ENCODE measurements around the gene CMIP.

CMIP gene

GRCh38 chr16:81462683-81463082 lies 18.1 kb downstream of the CMIP start:
- DNase-seq (ENCODE audit: low spot score) = no peak

DNA sequence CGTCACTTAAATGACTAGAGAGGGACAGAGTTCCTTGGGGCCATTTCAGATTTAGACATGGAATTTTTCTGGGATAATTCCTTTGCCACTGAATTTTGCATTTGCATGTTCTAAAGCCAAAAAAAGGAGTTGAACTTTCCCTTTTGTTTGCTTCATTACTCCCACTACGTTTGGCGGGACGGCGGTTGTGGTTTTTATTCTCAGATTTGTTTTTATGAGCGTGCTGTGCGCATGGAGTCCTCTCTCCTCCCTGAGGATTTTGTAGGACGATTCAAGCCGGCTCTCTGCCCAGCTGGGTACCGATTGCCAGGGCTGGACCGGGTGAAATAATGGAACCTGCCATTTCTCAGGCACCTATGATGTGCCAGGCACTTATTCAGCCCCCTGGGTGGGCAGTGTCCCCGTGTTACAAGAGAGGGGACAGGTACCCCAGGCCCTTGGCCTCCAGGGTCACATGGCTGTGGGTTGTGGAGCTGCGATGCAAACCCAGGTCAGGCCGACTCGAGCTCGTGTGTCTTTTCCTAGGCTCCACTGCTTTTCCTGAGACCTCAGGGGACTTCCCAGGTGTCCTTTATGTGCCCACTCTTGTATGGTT lies 18.8 kb downstream of the CMIP start:
- no peak for DNase-seq (ENCODE audit: low spot score)

GRCh38 chr16:81464279-81464678 lies 19.7 kb downstream of the CMIP start:
- no peak for DNase-seq (ENCODE audit: low spot score)

GRCh38 chr16:81465375-81465943 lies 20.9 kb downstream of the CMIP start:
- DNase-seq (ENCODE audit: low spot score) = no peak

DNA sequence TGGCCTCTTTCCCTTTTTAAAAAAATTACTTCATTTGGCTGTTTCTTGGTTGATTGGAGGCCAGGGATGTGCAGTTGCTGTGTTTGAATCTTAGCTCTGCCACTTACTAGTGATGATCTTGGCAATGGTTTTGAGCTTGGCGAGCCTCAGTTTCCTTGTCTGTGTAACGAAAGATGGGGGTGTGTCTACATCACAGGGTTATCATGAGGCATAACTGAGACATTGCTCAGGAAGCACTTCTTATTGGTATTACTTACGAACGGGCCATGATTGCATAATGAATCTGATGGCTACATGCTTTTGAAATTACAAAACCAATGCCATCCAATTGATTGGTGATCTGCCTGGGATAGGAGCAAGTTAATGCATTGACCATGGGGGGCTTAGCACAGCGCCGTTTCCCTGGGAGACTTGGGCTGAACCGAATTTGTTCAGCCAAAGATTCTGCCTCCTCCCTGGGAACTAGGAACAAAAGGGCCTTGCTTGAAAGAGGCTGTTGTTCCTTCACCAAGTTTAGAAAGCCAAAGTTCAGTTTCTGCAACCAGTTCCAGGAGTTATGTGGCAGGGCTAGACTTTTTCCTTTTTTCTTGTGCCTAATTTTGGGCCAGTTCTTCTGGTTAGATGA lies 21.9 kb downstream of the CMIP start:
- no peak for DNase-seq (ENCODE audit: low spot score)

GRCh38 chr16:81467072-81467471 lies 22.5 kb downstream of the CMIP start:
- DNase-seq (ENCODE audit: low spot score) = no peak

DNA sequence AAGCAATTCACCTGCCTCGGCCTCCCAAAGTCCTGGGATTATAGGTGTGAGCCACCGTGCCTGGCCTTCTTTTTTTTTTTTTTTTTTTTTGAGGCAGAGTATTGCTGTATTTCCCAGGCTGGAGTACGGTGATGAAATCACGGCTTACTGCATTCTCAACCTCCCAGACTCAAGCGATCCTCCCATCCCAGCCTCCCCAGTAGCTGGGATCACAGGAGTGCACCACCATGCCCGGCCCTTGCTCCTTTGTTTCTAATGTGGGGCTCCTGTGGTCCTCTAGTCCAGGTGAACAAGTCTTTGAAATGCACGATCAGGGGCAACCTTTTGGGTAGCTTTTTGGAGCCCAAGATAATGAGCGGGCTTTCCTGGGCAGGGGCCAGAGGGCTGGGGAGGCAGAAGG lies 23.2 kb downstream of the CMIP start:
- DNase-seq (ENCODE audit: low spot score) = no peak

GRCh38 chr16:81468269-81468902 lies 23.8 kb downstream of the CMIP start:
- no peak for DNase-seq (ENCODE audit: low spot score)

- DNase-seq (ENCODE audit: low spot score) = no peak
Measured at GRCh38 chr16:81469183-81469677, 24.6 kb downstream of the CMIP start.

- no peak for DNase-seq (ENCODE audit: low spot score)
Measured at GRCh38 chr16:81469710-81470535, 25.3 kb downstream of the CMIP start.

GRCh38 chr16:81470796-81471636 lies 26.4 kb downstream of the CMIP start:
- DNase-seq (ENCODE audit: low spot score) = no peak

GRCh38 chr16:81471882-81472281 lies 27.3 kb downstream of the CMIP start:
- DNase-seq (ENCODE audit: low spot score) = no peak

DNA sequence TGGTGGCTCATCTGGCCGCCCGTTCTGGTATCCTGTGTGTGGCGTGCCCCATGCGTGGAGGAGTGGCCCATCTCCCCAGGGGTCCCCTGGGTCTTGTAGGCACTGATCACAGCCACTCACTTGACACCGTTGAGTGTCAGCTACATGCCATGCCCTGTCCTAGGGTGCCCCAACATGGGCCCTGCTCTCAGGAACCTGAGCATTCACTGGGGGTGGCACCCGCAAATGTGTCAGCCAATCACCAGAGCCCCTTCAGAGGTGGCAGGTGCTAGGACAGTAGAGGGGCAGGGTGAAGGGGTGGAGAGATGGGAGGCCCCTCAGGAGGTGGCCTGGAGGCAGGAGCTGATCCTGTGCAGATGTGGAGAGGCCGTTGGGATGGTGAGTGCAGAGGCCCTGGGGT lies 27.8 kb downstream of the CMIP start:
- DNase-seq (ENCODE audit: low spot score) = no peak

DNA sequence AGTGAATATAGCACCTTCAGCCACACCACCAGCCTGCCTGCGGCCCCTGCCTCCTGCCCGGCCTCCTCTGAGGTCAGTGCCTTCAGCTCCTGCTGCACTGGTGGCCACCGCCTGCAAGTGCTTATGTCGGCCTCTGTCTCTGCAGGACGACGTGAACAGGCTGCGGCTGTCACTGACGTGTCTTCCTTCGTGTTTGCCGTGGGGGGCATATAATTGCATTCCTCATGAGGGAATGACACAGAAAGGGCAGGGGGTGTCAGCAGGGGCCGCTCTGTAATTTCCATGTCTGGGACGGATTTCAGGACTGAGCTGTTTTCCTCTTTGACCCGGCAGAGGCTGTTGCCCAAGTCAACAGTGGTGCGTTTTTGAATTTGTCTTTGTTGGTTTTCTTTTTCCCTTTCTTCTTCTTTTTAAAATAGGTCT lies 28.5 kb downstream of the CMIP start:
- DNase-seq (ENCODE audit: low spot score) = no peak

GRCh38 chr16:81473558-81473957 lies 28.9 kb downstream of the CMIP start:
- no peak for DNase-seq (ENCODE audit: low spot score)

DNA sequence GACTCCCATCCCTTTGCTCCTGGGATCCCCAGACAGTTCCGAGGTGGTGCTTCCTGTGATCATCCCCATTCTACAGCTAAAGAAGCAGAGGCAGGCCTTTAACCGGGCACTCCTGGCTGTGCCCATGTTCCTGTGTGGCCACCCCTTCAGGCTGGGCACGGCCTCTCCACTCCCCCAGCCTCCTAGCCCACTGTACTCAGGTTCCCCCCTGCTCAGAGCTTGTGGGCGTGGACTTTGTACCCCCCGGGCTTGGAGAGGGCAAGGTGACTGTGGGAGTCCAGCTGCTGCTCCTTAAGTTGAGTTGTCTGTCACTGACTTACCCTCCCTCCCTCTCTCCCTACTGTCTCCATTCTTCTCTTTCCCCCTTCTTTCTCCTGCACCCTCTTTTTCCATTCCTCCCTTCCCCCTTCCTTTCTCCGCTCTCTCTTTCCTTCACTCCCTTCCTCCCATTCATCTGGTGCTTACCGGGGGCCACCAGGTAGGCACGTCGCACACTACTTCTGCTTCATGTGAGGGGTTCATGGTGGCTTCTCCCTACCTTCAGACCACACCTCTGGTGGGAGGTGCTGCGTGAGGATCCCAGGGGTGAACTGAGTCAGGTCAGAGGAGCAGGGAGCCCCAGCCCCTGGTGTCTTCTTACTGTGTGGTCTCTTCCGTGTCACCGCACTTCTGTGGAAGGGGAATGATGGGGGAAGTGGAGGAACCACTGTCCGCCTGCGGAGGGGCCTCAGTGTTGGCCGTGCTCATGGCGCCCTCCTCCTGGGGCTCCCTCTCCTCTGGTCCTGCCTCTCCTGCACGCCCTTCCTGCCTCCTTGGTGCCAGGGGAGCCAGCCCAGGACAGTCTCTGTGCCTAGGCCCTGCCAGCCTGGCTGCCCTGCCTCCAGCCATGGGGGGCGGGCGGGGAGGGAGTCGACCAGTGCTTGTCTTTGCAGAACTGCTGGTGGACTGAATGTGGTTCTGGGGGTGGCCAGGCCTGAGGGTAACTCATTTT lies 29.7 kb downstream of the CMIP start:
- DNase-seq (ENCODE audit: low spot score) = no peak

DNA sequence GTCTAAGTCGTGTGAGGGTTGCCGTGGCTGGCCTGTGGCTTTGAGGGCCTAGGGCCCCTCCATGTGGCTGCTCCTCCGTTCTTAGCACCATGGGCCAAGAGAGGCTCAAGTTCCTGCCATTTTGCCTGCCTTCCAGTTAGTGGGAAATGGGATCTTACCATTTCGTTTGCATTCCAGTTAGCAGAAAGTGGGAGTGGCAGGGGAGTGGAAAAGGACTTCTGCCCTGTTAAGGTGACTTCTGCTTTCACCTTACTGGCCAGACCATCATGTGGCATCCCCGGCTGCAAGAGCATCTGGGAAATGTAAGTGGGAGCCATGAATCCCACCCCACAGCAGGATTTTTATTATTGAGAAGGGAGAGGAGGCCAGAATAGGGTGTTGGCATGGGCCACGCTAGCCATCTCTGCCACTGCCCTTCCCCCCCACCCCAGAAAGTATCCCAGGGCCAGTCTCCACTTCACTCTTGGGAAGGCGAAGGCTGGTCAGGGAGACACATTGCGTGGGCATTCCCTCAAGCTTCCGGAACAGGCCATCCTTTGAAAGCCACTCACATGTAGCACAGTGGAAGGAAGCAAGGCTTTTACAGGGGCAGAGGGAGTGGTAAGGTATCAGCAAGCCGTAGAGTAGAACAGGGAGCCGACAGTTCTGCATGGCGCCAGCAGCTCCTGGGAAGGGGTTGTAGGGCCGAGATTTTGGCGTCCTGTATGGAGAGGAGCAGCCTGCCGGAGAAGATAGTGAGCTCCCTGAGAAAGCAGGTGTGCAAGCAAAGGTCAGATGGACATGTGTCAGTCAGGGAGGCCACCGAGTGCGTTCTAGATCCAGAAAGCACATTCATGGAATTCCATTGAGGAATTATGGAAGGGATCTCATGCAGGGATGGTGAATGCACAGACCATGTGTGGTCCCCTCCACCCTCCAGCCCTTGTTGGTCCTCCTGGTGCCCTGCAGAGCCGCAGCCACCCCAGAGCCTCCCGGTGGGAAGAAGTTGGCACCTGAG lies 33.4 kb downstream of the CMIP start:
- no peak for DNase-seq (ENCODE audit: low spot score)

DNA sequence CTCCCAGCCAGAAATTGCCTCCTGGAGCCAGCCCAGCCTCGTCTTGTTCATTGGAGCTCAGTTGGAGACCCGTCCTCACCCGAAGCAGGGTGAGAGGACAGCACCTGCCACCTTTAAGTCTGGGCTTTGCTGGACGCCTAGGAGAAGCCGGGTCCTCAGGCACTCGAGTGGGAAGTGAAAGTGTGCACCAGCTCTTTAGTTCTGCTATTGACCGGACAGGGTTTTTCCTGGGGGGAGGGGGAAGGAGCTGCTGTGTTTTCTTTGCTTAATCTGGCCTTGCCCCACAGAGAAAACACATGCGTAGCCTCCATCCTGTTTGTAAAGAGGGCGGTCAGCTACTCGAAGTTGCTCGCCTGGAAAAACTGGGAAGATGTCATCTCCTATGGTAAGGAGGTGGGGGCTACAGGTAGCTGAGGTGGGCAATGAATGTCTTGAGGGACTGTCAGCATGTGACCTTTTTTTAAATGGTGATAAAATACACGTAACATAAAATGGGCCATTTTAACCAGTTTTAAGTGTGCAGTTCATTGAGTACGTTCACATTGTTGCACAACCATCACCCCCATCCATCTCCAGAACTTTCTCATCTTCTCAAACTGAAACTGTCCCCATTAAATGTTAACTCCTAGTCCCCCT lies 34.4 kb downstream of the CMIP start:
- DNase-seq (ENCODE audit: low spot score) = no peak

Data from cerebellar cortex (tissue), 1 donor.